GM18498 (cell line): ENCODE measurements around the gene LRRC18.

Source experiments
- ATAC-seq: cut with Tn5 transposase; IDR thresholded peaks from one replicate; pipeline ENCODE4 v1.9.1; 2021; ENCODE audit warnings: mild to moderate bottlenecking, moderate library complexity; ENCODE audit not compliant: unreplicated experiment

Gene LRRC18

DNA sequence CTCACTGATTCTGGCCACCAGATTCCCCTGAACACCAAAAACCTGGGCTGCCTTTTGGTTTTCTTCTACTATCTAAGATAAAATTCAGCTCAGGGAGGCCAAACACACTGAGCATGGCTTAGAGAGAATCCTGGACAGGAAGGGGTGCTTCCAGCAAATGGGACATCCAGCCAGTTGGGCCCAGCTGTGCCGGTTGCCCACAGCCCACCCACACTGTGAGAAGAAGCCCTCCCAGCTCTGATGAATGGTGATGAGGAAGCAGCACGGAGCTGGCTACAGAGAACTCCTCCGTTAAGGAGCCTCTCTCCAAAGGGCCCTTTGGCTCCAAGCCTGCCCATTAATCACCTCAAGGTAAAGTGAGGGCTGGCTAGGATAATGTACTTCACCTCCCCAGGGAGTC, 15.9 kb downstream of the LRRC18 start:
- no peak for ATAC-seq

DNA sequence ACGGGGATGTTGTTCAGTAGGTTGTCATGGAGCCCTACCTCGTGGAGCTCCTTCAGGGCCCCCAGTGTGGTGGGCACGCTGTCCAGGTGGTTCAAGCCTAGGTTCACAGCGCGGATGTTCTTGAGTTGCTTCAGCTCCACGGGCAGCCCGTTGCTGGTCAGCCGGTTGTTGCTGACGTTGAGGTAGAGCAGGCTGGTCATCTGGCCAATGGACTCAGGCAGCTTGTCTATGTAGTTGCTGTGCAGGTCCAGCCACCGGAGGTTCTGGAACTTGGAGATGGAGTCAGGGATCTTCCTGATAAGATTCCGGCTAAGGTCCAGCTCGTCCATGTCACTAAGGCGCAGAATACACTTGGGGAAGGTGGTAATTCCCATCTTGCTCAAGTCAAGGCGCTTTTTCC, 26.0 kb downstream of the LRRC18 start:
- no peak for ATAC-seq

DNA sequence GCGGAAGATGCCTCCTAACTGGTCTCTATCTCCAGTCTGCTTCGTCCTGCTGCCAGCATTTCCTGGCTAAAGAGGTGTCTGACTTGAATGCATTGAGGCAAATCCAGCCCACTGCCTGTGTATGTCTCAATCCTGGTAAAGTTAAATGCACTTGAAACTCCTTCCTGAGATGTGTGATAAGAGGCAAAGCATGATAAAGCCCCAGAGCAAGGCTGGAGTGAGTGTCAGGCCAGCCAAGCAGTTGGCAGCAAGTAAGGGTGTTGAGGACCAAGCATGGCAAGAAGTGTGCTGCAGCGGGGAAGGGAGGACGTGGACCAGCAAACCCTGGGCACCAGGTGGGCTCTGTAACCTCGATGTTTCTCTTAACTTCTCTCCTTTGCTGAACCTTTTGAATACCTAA, 29.1 kb downstream of the LRRC18 start:
- no peak for ATAC-seq

DNA sequence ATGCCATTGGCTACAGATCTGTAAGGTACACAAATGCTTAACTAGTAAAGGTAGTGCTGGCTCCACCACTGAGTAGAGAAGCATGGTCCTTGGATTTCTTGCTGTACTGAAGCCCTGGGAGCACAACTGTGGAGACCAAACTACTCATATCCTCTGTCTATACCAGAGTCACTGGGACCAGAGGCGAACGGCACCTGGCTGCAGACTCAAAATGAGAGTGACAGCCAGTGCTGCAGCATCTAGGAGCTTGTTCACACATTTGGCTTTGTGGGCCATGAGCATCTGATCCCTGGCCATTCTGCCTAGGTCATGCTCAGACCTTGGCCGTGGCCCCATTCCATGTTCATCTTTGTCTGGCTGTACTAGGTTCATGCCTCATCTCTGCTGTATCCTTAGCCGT, 31.9 kb downstream of the LRRC18 start:
- ATAC-seq, result no peak

DNA sequence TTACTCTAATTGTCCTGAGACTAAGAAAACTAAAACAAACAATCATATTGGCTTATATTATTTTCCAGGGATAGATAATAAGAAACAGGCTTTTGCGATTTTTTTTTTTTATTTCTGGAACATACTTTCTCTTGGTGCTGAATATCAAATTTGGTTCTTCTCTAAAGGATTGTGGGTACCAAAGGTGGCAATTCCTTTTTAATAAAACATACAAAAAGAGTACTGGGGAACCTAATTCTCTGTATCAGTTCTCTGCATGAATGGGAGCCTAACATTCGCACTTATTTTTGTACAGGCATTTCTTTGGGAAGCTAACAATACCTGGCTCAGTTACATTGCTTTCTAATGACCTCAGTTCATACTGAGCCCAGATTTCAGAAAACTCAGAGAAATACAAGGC, 32.8 kb downstream of the LRRC18 start:
- ATAC-seq, result no peak

DNA sequence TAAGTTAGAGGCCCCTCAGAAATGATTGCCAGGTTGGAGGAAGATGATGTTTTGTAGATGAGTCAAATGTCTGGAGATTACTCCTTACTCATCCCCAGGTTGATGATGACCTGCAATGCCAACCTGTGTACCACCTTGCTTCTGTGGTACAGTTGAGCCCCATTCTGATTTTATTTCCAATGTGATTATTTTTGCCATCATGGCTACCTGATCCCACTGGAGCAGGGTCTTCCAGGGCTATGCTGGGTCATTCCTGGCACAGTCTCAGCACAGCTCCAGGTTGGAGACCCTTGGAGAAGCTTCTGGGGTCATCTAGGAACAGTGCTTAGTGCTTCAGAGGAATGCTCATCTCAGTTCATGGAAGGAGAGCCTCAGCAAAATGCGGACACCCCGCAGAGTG, 34.3 kb downstream of the LRRC18 start:
- ATAC-seq, result no peak

DNA sequence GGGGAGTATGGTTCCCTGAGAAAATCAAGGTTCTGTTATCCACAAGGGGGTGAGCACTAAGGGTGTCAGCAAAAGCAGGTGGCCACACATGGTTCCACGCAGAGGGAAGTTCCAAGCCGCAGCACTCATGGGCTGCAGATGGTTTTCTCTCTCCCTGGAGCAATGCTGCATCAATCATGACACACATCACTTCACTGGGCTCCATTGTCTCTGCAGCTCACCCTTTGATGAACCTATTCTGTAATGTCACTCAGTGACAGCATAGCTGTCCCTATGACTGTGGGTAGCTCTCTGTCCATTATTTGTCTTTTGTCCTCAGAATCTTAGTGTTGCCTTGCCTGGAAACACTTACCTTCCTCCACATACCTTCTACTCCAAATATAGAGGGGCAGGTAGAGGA, 34.8 kb downstream of the LRRC18 start:
- ATAC-seq, result no peak

DNA sequence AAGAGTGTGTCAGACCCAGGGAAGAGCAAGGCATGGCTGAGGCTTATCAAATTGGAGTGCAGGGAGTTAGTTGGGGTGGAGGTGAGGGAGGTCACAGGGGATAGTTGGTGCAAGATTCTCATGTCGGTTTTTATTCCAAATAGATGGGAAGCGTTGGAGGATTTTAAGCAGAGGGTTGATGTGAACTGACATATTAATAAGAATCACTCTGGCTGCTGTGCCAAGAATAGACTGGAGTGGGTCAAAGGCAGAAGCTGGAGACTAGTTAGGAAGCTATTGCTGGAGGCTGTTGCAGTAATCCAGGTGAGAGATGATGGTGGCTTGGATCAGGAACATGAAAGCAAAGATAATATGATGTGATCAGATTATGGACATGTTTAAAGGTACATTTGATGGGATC, 36.5 kb downstream of the LRRC18 start:
- no peak for ATAC-seq

DNA sequence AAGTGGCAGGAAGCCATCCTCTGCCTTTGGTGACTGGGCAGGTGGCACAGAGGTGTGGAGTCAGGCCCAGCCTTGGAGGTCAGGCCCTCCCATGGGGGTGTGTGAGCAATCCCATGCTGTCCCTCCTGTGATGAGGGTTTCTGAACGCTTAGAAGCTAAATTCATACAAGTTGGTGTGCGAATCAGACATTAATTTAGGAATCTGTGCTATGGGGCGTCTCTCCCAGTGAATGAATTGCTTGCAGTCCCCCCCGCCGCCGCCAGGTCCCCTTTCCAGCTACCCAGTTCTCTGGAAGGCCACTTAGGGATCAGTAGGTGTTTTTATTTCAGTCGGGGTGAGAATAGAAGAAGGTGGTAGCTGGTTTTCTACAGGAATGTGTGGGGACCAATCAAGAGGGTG, 37.5 kb downstream of the LRRC18 start:
- ATAC-seq, result no peak

DNA sequence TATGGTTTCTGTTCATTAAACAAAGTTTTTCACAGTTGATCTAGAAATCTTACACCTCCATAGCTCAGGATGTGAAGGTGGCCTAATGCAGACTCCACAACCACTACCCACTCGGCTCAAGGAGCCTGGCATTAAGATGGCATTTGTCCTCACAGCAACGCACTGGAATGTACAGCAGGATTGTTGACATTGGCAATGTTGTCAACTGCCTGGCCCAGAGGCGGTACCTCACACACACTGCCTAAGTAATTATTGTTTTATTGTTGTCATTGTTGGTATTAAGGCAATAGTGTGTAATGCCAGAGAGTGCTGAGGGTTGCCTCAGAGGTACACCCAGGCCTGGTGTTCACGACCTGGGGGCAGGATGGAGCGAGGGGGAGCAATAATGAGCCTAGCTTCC, 38.3 kb downstream of the LRRC18 start:
- ATAC-seq, result no peak

DNA sequence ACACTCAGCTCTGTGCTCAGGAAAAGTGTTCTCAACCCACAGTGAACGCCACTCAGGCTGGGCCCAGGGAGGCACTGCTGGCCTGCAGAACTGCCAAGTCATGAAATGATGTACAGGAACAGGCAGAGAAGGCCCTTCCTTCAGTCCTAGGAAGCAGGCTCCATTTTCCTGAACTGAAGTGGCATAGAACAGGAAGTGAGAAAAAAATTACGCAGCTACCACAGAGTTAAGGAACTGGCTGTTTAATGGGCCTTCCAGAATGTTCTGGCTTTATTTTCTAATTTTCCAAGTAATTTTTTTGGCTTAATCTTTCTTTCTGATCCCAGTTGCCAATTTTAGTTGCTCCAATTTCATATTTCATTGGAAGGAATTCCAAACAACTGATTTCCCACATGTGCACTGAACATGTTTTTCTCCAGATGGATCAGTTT, 39.3 kb downstream of the LRRC18 start:
- no peak for ATAC-seq

DNA sequence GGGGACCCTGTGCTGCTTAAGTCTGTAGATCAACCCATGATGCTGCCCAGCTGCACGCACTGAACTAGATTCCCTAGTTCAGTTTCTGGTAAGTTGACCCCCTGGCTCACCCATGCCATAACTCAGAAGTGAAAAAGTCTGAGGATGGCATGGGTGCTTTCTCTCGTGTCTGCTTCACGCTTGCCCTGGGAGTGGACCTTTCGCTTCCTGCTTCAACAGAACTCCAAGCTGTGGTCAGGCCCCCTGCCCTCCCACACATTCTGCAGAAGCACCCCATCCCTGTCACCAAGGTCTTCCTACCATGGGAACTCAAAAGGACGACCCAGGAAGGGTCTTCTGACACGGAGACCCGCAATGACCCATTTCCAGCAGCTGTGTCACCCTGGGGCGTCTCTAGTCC, 39.9 kb downstream of the LRRC18 start:
- no peak for ATAC-seq

DNA sequence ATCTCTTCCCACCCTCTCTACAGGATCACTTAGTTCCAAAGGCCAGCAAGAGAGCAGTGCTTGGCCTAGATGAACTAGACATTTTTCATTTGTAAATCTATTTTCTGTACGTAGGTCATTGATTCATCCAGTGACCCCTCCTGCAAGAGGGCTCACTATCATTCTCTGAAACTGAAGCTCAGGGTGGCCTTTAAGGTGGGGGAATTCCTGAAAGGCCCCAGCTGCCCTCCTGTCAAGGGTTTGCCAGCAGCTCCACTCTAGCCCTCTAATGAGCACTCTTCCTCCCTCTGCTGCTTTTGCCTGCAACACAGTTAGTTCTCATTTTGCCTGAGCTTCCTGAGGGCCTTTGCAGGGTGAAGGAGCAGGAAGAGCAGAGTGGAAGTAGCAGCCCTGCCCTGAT, 41.2 kb downstream of the LRRC18 start:
- no peak for ATAC-seq

DNA sequence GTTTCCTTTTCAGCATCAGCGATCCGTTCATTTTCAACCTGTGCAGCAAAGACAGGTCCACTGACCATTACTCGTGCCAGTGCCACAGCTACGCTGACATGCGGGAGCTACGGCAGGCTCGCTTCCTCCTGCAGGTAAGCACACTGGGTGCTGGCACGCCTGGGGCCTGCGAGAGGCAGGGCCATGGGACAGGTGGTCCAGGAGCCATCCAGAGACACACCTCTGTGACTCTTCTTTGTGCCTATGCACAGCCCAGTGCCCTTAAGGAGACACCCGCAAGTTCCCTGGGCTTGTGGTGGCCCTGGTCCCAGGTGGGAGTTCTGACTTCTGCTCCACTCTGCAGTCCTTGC, 42.2 kb downstream of the LRRC18 start:
- ATAC-seq, result no peak

DNA sequence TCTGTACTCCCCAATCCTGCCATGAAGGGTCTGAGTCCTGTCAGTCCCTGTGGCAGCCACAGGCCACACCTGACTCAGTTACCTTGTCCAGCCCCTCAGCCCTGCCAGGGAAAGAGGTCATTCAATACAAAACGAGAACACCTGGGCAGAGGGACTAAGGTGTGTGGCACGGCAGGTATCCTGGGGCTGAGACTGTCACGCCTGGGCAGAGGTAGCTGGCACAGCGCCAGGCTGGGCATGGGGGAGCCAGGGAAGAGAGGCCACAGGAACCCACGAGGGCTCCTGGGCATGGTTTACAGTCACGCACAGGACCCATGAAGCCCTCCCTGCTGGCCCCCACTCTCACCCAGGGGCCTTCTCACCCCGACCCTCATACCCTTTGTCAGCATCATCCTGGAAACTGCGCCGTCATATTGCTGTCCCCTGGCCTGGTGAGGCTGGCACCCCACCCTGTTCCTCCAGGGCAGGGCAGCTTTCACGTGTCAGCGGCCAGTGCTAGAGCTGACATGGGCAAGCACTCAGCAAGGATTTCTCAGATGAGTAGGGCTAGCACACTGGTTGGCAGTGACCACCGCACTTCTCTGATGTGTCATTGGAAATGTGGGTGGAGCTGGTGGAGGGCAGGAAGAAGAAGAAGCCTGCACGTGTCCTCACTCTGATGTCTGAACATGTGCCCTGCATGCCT, 42.7 kb downstream of the LRRC18 start:
- no peak for ATAC-seq

DNA sequence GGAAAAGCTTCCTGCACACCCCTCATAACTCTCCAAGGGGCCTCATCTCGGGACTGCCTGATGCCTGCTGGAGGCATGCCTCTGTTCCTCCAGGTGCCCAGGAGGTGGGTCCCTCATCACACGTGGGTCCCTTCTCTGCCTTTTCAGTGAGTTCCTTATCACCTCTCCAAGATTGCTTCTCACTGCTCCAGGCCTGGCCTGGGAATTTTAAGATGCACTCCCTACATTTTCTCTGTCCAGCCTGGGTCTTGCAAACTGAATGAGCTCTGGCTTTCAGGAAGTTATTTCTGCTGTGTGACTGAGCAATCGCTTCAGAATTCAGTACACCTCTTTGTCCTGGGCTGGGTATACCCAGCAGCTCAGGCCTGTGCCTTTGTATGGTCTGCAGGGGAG, 43.8 kb downstream of the LRRC18 start:
- no peak for ATAC-seq

DNA sequence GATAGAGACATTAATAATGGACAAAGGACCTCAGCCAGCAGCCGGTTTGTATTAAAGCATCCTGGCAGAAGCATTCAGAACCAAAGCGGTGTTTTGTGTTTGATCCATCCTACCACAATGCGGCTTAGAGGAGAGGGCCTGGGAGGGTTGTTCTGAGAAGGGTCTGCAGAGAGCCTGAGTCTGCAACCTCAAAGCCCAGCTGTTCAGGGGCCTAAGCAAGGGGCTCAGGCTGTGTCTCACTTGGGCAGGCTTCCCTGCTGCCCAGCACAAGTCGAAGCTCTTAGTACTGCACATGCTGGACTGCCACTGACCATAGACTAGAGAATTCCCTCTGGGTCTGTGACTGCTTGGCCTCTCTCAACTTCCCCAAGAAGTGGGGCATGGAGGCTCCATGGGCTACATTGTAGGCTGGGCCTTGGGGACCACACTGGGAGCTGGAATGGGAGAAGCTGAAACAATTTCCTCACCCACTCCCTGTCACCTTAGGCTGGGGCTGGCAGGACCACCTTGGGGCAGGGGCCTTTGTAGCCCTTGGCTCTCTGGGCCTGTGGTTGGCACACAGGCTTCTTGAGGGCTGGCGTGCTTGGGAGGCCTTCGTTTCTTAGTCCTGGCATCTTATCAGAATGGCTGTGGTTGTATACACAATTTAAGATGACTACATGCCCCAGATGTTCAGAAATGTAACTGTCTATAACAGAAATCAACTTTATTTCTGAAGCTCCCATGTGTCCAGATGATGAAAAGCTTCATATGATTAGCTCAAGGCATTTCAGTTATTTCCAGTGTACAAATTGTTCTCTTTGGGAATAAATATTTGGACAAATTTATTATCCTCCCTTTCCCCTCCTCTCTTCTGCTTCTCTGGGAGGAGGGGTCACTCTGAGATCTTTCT, 44.5 kb downstream of the LRRC18 start:
- no peak for ATAC-seq

DNA sequence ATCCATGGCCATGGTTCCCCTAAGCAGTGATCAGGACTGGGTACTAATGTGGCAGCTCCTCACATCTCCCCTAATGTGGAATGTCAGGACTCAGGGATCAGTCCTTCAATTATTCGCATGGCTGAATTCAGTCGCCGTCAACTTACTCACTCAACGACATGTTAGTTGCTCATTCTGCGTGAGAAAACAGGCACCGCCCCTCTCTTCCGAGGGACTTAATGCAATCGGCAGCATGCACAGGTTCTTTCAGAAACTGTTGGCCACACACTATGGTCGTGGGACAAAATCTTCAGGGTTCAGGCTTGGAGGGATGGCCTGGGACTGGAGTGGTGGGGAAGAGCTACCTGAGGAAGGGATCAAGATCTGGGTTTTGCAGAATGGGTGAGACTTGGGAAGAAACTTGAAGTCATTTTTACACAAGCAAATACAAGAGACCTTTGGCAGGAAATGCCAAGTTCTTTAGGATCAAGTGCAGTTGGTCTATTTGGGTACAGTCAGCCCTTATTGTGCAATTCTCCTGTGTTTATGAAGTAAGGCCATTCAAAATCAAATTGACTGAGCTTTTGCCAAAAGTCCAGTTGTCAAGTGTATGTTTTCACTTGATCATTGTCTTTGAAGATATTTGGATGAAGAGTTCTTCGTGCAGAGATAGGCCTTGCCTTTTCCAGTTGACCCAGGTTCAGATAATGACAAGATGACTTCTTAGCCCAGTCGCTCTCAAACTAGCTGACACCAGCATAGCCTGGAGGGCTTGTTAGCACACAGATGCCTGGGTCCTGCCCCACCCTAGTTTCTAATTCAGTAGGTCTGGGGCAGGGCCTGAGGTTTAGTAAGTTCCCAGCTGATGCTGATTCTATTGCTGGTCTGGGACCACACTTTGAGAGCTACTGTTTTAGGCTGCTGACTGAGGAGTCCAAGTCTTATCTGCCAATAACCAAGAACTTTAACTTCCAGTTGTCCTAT, 48.5 kb downstream of the LRRC18 start:
- no peak for ATAC-seq

DNA sequence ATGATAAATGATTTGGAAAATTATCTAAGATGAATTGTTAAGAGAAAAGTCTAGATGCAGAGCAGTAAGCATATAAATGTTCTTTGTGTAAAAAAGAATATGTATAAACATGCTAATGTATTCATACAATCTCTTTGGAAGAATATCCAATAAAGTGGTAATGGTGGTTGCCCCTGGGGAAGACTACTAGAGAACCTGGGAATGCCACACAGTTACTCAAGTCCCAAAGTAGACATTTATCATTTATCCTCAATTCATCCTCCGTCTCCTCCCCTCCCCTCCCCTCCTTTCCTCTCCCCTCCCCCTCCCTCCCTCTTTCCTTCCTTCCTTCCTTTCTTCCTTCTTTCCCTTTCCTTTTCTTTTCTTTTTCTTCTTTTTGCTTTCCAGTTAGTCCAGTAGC, 51.7 kb downstream of the LRRC18 start:
- ATAC-seq, result no peak

DNA sequence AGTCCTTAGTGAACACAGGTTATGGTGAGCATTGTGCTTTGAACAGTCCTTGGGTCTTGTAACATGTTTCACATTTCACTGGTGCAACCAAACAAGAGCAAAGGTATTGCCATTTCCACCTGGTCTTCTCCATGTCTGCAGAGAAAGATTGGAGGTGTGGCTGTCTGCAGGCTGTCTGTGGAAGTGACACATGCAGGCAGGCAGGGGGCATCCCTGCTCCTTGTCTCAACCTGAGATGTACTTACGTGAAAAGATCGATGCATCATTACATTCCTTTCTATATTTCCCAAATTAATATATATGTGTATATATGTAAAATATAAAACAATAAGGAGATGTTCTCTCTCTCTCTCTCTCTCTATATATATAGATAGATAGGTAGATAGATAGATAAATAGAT, 54.3 kb downstream of the LRRC18 start:
- no peak for ATAC-seq
